ENCODE measurements around the gene PVALB. TPM values are rescaled to one million over a fixed set of nuclear protein-coding genes. Genes with fewer than 3 reads are reported as not detected.

PVALB gene
- total and polyA plus RNA-seq, 9 of the 15 experiments (the other 6 are each of a cell fraction or from before 2014, with no cell fraction given): not detected

- FAIRE-seq (no peak), DNase-seq (ENCODE audit: extremely low read depth in 1 of 4, low spot score in 3 of 4) (no peak), ATAC-seq (no peak)
- Histone ChIP-seq H3K4me1 (replicated peaks in 1 of 2; ENCODE audit: control insufficient read depth in 2 of 2, insufficient read depth in 2 of 2, low read length in 2 of 2) (no peaks in the 10 kb centered on the region), H2AFZ (ENCODE audit: low read depth, low read length) (no peak overlapping the region), H3K4me2 (ENCODE audit: insufficient read depth, low read length) (no peak overlapping the region), H3K36me3 (ENCODE audit: control insufficient read depth, insufficient read depth, low read length) (no peaks in the 10 kb centered on the region), H3K27me3 (ENCODE audit: control insufficient read depth in 2 of 2, insufficient read depth in 2 of 2, low read length in 2 of 2) (peaks cover 7 to 35% of the 10 kb centered on the region in 2 experiments; a peak in 4 of 5 replicates), H3K4me3 (no peak overlapping the region), H3K79me2 (ENCODE audit: control insufficient read depth, insufficient read depth, low read length) (no peaks in the 10 kb centered on the region), H3K9me1 (ENCODE audit: control insufficient read depth, insufficient read depth, low read length) (no peaks in the 10 kb centered on the region), H3K27ac (ENCODE audit: extremely low read depth, low read depth, low read length) (no peak overlapping the region), H4K20me1 (replicated peaks; ENCODE audit: control insufficient read depth, insufficient read depth, low read length) (no peaks in the 10 kb centered on the region), H3K9ac (ENCODE audit: insufficient read depth in 1 of 2, low read depth in 2 of 2, low read length in 2 of 2) (no peak overlapping the region), H3K9me3 (replicated peaks; ENCODE audit: control insufficient read depth, insufficient read depth, low read depth, low read length) (no peaks in the 10 kb centered on the region)
- in situ Hi-C loops (cut with MboI): no loop called here
- intact Hi-C loops (cut with micrococcal nuclease): no loop called here
- no peak for TF ChIP-seq RNF219 (CRISPR knock-in tag; IDR thresholded peaks at IDR 0.05)
- TF ChIP-seq THRB (CRISPR knock-in tag; conservative IDR thresholded peaks at IDR 0.05): no peak
- no peak for TF ChIP-seq PBX2 (CRISPR knock-in tag; IDR thresholded peaks at IDR 0.05; ENCODE audit: low read depth)
- no peak for TF ChIP-seq PBX2 (tag; conservative IDR thresholded peaks at IDR 0.05; ENCODE audit: low read depth)
- ChIA-PET POLR2A (no interaction called here), CTCF (ENCODE audit: low intra/inter-chr PET ratio) (no interaction called here)
- WGBS (ENCODE audit: insufficient coverage, low coverage, missing lambda C conversion rate): 6% methylated on average over 6 of the region's 6 CpGs
- no TSS peak for BruUV-seq (replicated peaks)
Measured at GRCh38 chr22:36806835-36807234, 10.0 kb downstream of the PVALB start.

All from K562 (cell line).